Nephron progenitor cell (in vitro differentiated cells): ENCODE measurements around the gene ADGRG1.

ENCODE experiments used
- DNase-seq: peaks from one replicate; pipeline ENCODE4 v3.0.0; 2021
- H3K27ac Mint-ChIP-seq: 2 replicates; pipeline ENCODE4 v1.8.0; 2021; ENCODE audit warnings: mild to moderate bottlenecking, moderate library complexity, mixed read lengths
- H3K27me3 Mint-ChIP-seq: 2 replicates; pipeline ENCODE4 v1.8.0; 2021; ENCODE audit warnings: mild to moderate bottlenecking, low read depth, mixed read lengths; ENCODE audit not compliant: poor library complexity
- H3K36me3 Mint-ChIP-seq: 2 replicates; pipeline ENCODE4 v1.8.0; 2021; ENCODE audit warnings: low read depth, mixed read lengths
- H3K4me1 Mint-ChIP-seq: 2 replicates; pipeline ENCODE4 v1.8.0; 2021; ENCODE audit warnings: mixed read lengths
- H3K4me3 Mint-ChIP-seq: 2 replicates; pipeline ENCODE4 v1.8.0; 2021; ENCODE audit warnings: mild to moderate bottlenecking, moderate library complexity, mixed read lengths
- H3K9me3 Mint-ChIP-seq: 2 replicates; pipeline ENCODE4 v1.8.0; 2021; ENCODE audit warnings: mild to moderate bottlenecking, moderate library complexity, mixed read lengths
- TF ChIP-seq, protein P1 (sequence below): fragments of 200-600 bp; sonication (generic); IDR thresholded peaks from 2 replicates; pipeline ENCODE4 v1.5.0; 2021; ENCODE audit warnings: antibody characterized with exemption

ADGRG1 gene

GRCh38 chr16:57608462-57609113 is 19.8 kb upstream of the ADGRG1 start:
- Mint-ChIP-seq H3K4me1 (peaks cover 31% of the 10 kb centered on the region), H3K27me3 (peaks cover 20% of the 10 kb centered on the region), H3K27ac (no peak overlapping the region), H3K36me3 (no peaks in the 10 kb centered on the region), H3K4me3 (no peak overlapping the region), H3K9me3 (no peaks in the 10 kb centered on the region)
- TF ChIP-seq, protein P1, sequence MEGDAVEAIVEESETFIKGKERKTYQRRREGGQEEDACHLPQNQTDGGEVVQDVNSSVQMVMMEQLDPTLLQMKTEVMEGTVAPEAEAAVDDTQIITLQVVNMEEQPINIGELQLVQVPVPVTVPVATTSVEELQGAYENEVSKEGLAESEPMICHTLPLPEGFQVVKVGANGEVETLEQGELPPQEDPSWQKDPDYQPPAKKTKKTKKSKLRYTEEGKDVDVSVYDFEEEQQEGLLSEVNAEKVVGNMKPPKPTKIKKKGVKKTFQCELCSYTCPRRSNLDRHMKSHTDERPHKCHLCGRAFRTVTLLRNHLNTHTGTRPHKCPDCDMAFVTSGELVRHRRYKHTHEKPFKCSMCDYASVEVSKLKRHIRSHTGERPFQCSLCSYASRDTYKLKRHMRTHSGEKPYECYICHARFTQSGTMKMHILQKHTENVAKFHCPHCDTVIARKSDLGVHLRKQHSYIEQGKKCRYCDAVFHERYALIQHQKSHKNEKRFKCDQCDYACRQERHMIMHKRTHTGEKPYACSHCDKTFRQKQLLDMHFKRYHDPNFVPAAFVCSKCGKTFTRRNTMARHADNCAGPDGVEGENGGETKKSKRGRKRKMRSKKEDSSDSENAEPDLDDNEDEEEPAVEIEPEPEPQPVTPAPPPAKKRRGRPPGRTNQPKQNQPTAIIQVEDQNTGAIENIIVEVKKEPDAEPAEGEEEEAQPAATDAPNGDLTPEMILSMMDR = no peak
- DNase-seq = no peak

DNA sequence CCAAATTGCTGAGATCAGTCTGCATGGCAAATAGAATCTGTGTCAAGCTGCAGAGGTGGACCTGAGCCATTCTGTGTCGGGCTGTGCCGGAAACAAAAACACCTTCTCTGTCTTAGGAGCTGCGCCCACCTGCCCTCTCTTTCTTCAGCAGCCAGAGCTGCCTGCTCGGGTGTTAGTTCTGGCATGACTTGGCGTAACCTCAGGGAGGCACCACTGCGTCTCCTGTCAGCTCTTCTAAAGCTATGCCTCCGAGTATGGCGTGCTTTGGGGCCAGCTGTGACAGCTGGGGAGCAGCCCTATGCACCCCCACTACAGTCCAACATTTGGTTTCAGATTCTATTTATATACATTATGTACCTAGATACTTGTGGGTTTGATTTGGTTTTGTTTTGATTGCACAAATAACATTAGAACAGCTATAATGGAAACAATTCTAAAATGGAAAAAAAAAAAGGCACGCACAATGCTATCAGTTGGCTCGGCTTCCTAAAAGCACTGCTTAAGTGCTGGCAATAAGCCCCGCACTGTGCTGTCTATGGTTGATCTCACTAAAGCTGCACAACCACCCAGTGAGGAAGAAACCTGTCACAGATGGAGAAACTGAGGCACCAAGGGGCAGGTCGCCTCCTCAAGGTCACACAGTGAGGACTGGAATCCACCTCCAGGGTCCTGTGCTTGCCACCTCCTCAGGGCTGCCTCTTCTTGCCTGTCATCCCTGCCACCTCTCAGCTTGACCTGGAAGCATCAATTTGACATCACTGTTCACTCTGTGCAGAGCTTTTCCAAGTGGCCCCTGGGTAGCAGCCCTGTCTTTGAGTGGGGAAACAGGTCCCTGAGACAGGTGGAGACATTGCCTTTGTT is 18.7 kb upstream of the ADGRG1 start:
- TF ChIP-seq, protein P1 = no peak
- no peaks in the 10 kb centered on the region for H3K9me3 Mint-ChIP-seq
- H3K4me1 Mint-ChIP-seq = peaks cover 29% of the 10 kb centered on the region

DNA sequence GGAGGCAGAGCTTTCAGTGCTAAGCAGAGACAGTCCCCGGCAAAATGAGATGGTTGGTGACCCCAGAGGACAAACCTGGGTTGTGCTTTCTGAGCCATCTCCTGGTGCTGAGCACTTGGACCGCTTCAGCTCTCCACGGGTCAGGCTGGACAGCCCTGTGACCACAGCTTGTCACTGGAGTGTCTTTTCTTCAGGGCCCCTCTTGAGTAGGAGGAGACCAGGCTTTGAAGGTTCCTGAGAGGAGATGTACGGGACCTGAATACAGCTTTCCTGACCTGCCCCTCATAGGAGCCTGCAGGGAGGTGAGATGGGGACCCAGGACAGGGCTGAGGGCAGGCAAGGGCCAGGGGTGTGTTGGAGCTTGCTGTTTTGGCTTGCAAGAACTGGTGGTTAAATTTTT is 17.8 kb upstream of the ADGRG1 start:
- Mint-ChIP-seq H3K27me3 (peaks cover 16% of the 10 kb centered on the region), H3K9me3 (no peaks in the 10 kb centered on the region), H3K36me3 (no peaks in the 10 kb centered on the region), H3K27ac (no peak overlapping the region), H3K4me1 (peaks cover 20% of the 10 kb centered on the region), H3K4me3 (no peak overlapping the region)
- DNase-seq = no peak
- TF ChIP-seq, protein P1 = no peak

More for the DNA sequence above, 18.7 kb upstream of the ADGRG1 start:
- no peak overlapping the region for H3K4me3 Mint-ChIP-seq
- no peak for DNase-seq
- H3K27me3 Mint-ChIP-seq = peaks cover 16% of the 10 kb centered on the region
- H3K36me3 Mint-ChIP-seq = no peaks in the 10 kb centered on the region
- no peak overlapping the region for H3K27ac Mint-ChIP-seq

DNA sequence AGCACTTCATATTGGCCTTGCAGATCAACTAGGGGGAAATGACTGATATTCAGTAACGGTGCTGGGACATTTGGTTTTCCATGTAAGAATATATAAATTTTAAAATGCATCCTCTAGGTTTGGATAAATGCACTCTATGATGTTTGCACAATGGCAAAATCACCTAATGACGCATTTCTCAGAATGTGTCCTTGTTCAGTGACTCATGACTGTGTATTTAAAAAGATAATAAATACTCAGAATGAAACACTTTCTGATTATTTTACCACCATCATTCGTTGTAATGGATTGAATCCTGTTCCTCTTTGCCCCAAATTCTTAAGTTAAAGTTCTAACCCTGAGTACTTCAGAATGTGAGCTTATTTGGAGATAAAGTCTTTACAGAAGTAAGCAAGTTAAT is 17.2 kb upstream of the ADGRG1 start:
- Mint-ChIP-seq H3K36me3 (no peaks in the 10 kb centered on the region), H3K27me3 (peaks cover 16% of the 10 kb centered on the region), H3K27ac (no peak overlapping the region), H3K9me3 (no peaks in the 10 kb centered on the region), H3K4me3 (no peak overlapping the region), H3K4me1 (peaks cover 17% of the 10 kb centered on the region)
- TF ChIP-seq, protein P1 = no peak
- no peak for DNase-seq

GRCh38 chr16:57611706-57612105 is 16.7 kb upstream of the ADGRG1 start:
- H3K4me3 Mint-ChIP-seq = no peak overlapping the region
- H3K9me3 Mint-ChIP-seq = no peaks in the 10 kb centered on the region
- peaks cover 16% of the 10 kb centered on the region for H3K27me3 Mint-ChIP-seq
- H3K36me3 Mint-ChIP-seq = no peaks in the 10 kb centered on the region
- TF ChIP-seq, protein P1 = no peak
- peaks cover 15% of the 10 kb centered on the region for H3K4me1 Mint-ChIP-seq
- H3K27ac Mint-ChIP-seq = no peak overlapping the region
- DNase-seq = no peak
